Activated CD4-positive, alpha-beta T cell treated with anti-CD3 and anti-CD28 coated beads, Interleukin-10, Interleukin-2, amounts not matched to agents 100 ng/mL and 50 ng/mL, durations not matched to agents 16 hours and 8 hours (primary cell): ENCODE data around the gene LCN9.
A peak's percentile ranks its signal among the peaks of the same experiment; 100 is the strongest.

Experiments
- DNase-seq: peaks from one replicate; pipeline ENCODE4 v3.0.0-alpha.2; 2020

Gene LCN9

GRCh38 chr9:135701067-135701958 lies 38.2 kb downstream of the LCN9 start:
- DNase-seq = no peak

- DNase-seq = peak; percentile 63
Measured at GRCh38 chr9:135701959-135702721, 39.0 kb downstream of the LCN9 start, which contains the start of gene KCNT1. Gene KCNT1, plus strand, starts transcription at chr9:135702185. Its CDS starts 74 bp downstream, at chr9:135702259.

GRCh38 chr9:135703726-135704125 lies 40.6 kb downstream of the LCN9 start:
- no peak for DNase-seq

GRCh38 chr9:135704483-135704882 lies 41.4 kb downstream of the LCN9 start:
- no peak for DNase-seq

- DNase-seq = no peak
Measured at GRCh38 chr9:135705376-135705775, 42.3 kb downstream of the LCN9 start.

GRCh38 chr9:135706288-135706687 lies 43.2 kb downstream of the LCN9 start:
- no peak for DNase-seq

- no peak for DNase-seq
Measured at GRCh38 chr9:135707252-135708138, 44.4 kb downstream of the LCN9 start.

- no peak for DNase-seq
Measured at GRCh38 chr9:135708164-135708563, 45.1 kb downstream of the LCN9 start.

GRCh38 chr9:135711391-135711790 lies 48.3 kb downstream of the LCN9 start:
- DNase-seq = no peak

- DNase-seq = no peak
Measured at GRCh38 chr9:135711881-135712280, 48.8 kb downstream of the LCN9 start.

GRCh38 chr9:135712613-135713295 lies 49.6 kb downstream of the LCN9 start:
- no peak for DNase-seq

GRCh38 chr9:135714242-135715055 lies 51.3 kb downstream of the LCN9 start:
- DNase-seq = no peak

- DNase-seq = no peak
Measured at GRCh38 chr9:135715056-135715595, 52.0 kb downstream of the LCN9 start.

- no peak for DNase-seq
Measured at GRCh38 chr9:135716045-135716444, 52.9 kb downstream of the LCN9 start.
